ENCODE data around the gene TRAPPC1. TPM values are rescaled to one million over a fixed set of nuclear protein-coding genes. Genes with fewer than 3 reads are reported as not detected.

The TRAPPC1 gene
- polyA plus RNA-seq, 1 of the 3 experiments (the other 2 are of a cell fraction), result 555 TPM

- no peak overlapping the region for H3K4me3 ChIP-seq (ENCODE audit: low read depth in 2 of 2, low read length in 1 of 2)
- TF ChIP-seq TAF1 (IDR thresholded peaks at IDR 0.05; ENCODE audit: borderline replicate concordance, low read depth, low read length) (no peak), USF2 (IDR thresholded peaks at IDR 0.05; ENCODE audit: borderline replicate concordance, low read depth, low read length) (no peak), ZBTB33 (IDR thresholded peaks at IDR 0.05; ENCODE audit: borderline replicate concordance, low read depth) (no peak), NFIC (IDR thresholded peaks at IDR 0.05; ENCODE audit: borderline replicate concordance) (no peak), REST (IDR thresholded peaks at IDR 0.05; ENCODE audit: low read depth, low read length) (no peak), IRF3 (IDR thresholded peaks at IDR 0.05; ENCODE audit: low read depth, low read length) (no peak), MEF2A (IDR thresholded peaks at IDR 0.05; ENCODE audit: borderline replicate concordance, low read depth) (no peak), JUND (IDR thresholded peaks at IDR 0.05) (no peak), EP300 (IDR thresholded peaks at IDR 0.05; ENCODE audit: borderline replicate concordance in 1 of 2, low read depth in 1 of 2, low read length in 1 of 2) (no peak)
- H3K9ac ChIP-seq, result no peak overlapping the region
- H3K79me2 ChIP-seq (ENCODE audit: insufficient read depth), result no peaks in the 10 kb centered on the region
- no peak for DNase-seq
- POLR2A ChIA-PET, result no interaction called here
- H3K9me3 ChIP-seq, result no peaks in the 10 kb centered on the region
- no peaks in the 10 kb centered on the region for H4K20me1 ChIP-seq (ENCODE audit: insufficient read depth)
- 28% methylated on average over 2 of the region's 2 CpGs for WGBS (ENCODE audit: low lambda C conversion rate)
- H3F3A ChIP-seq (replicated peaks; ENCODE audit: insufficient read depth), result no peaks in the 10 kb centered on the region
- no peak overlapping the region for H2AFZ ChIP-seq (ENCODE audit: low read depth)
- H3K9me2 ChIP-seq, result no peaks in the 10 kb centered on the region
- H3K4me2 ChIP-seq, result no peak overlapping the region
- no peaks in the 10 kb centered on the region for H3K36me3 ChIP-seq (replicated peaks in 1 of 2; ENCODE audit: control insufficient read depth in 1 of 2, insufficient read depth in 2 of 2, low read length in 1 of 2)
- CTCF ChIA-PET, result interaction anchor here (1.4 kb wide), 1 partner anchor 22 kb away, joined by 6 read pairs; no protein-coding TSS in a partner anchor
- no peaks in the 10 kb centered on the region for H3K4me1 ChIP-seq (ENCODE audit: control insufficient read depth in 1 of 2, insufficient read depth in 2 of 2, low read depth in 1 of 2, low read length in 1 of 2)
- H3K27ac ChIP-seq (ENCODE audit: low read depth in 2 of 2, low read length in 1 of 2), result no peak overlapping the region
- H3K27me3 ChIP-seq (ENCODE audit: insufficient read depth), result no peaks in the 10 kb centered on the region
Measured at GRCh38 chr17:7967751-7968150, 36.0 kb upstream of the TRAPPC1 start.
